GM12872 (cell line): ENCODE data around the gene KRTAP5-10.

Experiments
- CTCF ChIP-seq: IDR thresholded peaks from 3 replicates; pipeline ENCODE4 v1.5.1; 2011; ENCODE audit warnings: low read depth, mild to moderate bottlenecking, low read length, moderate library complexity; ENCODE audit not compliant: insufficient read depth

KRTAP5-10 gene

GRCh38 chr11:71539017-71539416 is 26.3 kb upstream of the KRTAP5-10 start:
- no peak for TF ChIP-seq CTCF

GRCh38 chr11:71542382-71542781 is 23.0 kb upstream of the KRTAP5-10 start:
- TF ChIP-seq CTCF = no peak

GRCh38 chr11:71542879-71543777 is 22.2 kb upstream of the KRTAP5-10 start:
- no peak for TF ChIP-seq CTCF

- no peak for TF ChIP-seq CTCF
These were observed 21.5 kb upstream of the KRTAP5-10 start for GRCh38 chr11:71543866-71544265.

- no peak for TF ChIP-seq CTCF
These were observed 20.7 kb upstream of the KRTAP5-10 start for GRCh38 chr11:71544525-71545214.

- no peak for TF ChIP-seq CTCF
These were observed 19.9 kb upstream of the KRTAP5-10 start for GRCh38 chr11:71545405-71545966.

GRCh38 chr11:71548120-71548519 is 17.2 kb upstream of the KRTAP5-10 start, which contains the start of gene KRTAP5-9:
Gene KRTAP5-9 (plus strand): TSS chr11:71548420. CDS start chr11:71548658, 238 bp downstream.
- no peak for TF ChIP-seq CTCF
